Effector memory CD8-positive, alpha-beta T cell (primary cell): Measurements from ENCODE around the gene ANKRD11.
"Not testable (repeated sequence)": the region's sequence is repeated elsewhere in the genome, so short reads cannot be mapped to it uniquely, and the experiment has no call there.

Experiments used
- ATAC-seq: fragments of 150-1000 bp; cut with Tn5 transposase; replicated peaks from 2 replicates; pipeline ENCODE4 v1.10.0; 2021; ENCODE audit warnings: mild to moderate bottlenecking, moderate library complexity
- DNase-seq, 3 experiments: peaks; one replicate each; pipeline ENCODE4 v3.0.0; 2021
- H3K27ac Mint-ChIP-seq, 2 donors: one replicate each; pipeline ENCODE4 v1.8.0; 2022; ENCODE audit warnings: mild to moderate bottlenecking in 2 of 2, mixed read lengths in 2 of 2, moderate library complexity in 2 of 2
- H3K27me3 Mint-ChIP-seq, 2 donors: one replicate each; pipeline ENCODE4 v1.8.0; 2022; ENCODE audit warnings: mixed read lengths in 2 of 2
- H3K36me3 Mint-ChIP-seq: one replicate; pipeline ENCODE4 v1.8.0; 2022; ENCODE audit warnings: mild to moderate bottlenecking, moderate library complexity, mixed read lengths; ENCODE audit not compliant: insufficient read depth
- H3K4me1 Mint-ChIP-seq, 2 donors: one replicate each; pipeline ENCODE4 v1.8.0; 2022; ENCODE audit warnings: low read depth in 2 of 2, mixed read lengths in 2 of 2
- H3K4me3 Mint-ChIP-seq, 2 donors: one replicate each; pipeline ENCODE4 v1.8.0; 2022; ENCODE audit warnings: mild to moderate bottlenecking in 2 of 2, mixed read lengths in 2 of 2, moderate library complexity in 2 of 2
- H3K9me3 Mint-ChIP-seq, 2 donors: one replicate each; pipeline ENCODE4 v1.8.0; 2022; ENCODE audit warnings: mixed read lengths in 2 of 2

ANKRD11 gene

GRCh38 chr16:89482817-89483205, 7.5 kb downstream of the ANKRD11 start:
- Mint-ChIP-seq H3K9me3 (no peaks in the 10 kb centered on the region), H3K4me3 (peak overlapping the region; percentile 83 to 87), H3K27ac (peak overlapping the region; percentile 83 to 84), H3K36me3 (peaks cover 45% of the 10 kb centered on the region), H3K27me3 (no peaks in the 10 kb centered on the region), H3K4me1 (peaks cover 80 to 83% of the 10 kb centered on the region in 2 donors)
- DNase-seq = no peak
- ATAC-seq = no peak

GRCh38 chr16:89482150-89482816, 8.1 kb downstream of the ANKRD11 start:
- no peaks in the 10 kb centered on the region for H3K9me3 Mint-ChIP-seq
- no peak for ATAC-seq
- no peaks in the 10 kb centered on the region for H3K27me3 Mint-ChIP-seq
- H3K4me1 Mint-ChIP-seq = peaks cover 80 to 82% of the 10 kb centered on the region in 2 donors
- peak overlapping the region; percentile 83 to 84 for H3K27ac Mint-ChIP-seq
- no peak for DNase-seq
- peaks cover 45% of the 10 kb centered on the region for H3K36me3 Mint-ChIP-seq
- peak overlapping the region; percentile 83 to 87 for H3K4me3 Mint-ChIP-seq

GRCh38 chr16:89481356-89481955, 8.9 kb downstream of the ANKRD11 start:
- Mint-ChIP-seq H3K27ac (peak overlapping the region; percentile 83 to 84), H3K27me3 (no peaks in the 10 kb centered on the region), H3K4me1 (peaks cover 83 to 84% of the 10 kb centered on the region in 2 donors), H3K4me3 (peak overlapping the region; percentile 83 to 87), H3K9me3 (no peaks in the 10 kb centered on the region), H3K36me3 (peaks cover 49% of the 10 kb centered on the region)
- ATAC-seq = no peak
- no peak for DNase-seq

GRCh38 chr16:89478576-89479221, 11.7 kb downstream of the ANKRD11 start:
- H3K36me3 Mint-ChIP-seq = peaks cover 51% of the 10 kb centered on the region
- no peaks in the 10 kb centered on the region for H3K27me3 Mint-ChIP-seq
- H3K4me1 Mint-ChIP-seq = peaks cover 83 to 84% of the 10 kb centered on the region in 2 donors
- peak overlapping the region; percentile 64 to 87 for H3K27ac Mint-ChIP-seq
- ATAC-seq = no peak
- H3K9me3 Mint-ChIP-seq = no peaks in the 10 kb centered on the region
- H3K4me3 Mint-ChIP-seq = peak overlapping the region; percentile 74
- DNase-seq = no peak

- Mint-ChIP-seq H3K4me3 (peak overlapping the region; percentile 74 to 76), H3K9me3 (no peaks in the 10 kb centered on the region), H3K36me3 (peaks cover 53% of the 10 kb centered on the region), H3K4me1 (peaks cover 85 to 86% of the 10 kb centered on the region in 2 donors), H3K27me3 (no peaks in the 10 kb centered on the region), H3K27ac (peak overlapping the region; percentile 2 to 60)
- ATAC-seq = peak; percentile 21
- no peak for DNase-seq
Observed at GRCh38 chr16:89476811-89477261, 13.5 kb downstream of the ANKRD11 start.

GRCh38 chr16:89476379-89476778, 14.0 kb downstream of the ANKRD11 start:
- H3K27me3 Mint-ChIP-seq = no peaks in the 10 kb centered on the region
- peak; percentile 41 for ATAC-seq

GRCh38 chr16:89475144-89475543, 15.2 kb downstream of the ANKRD11 start:
- ATAC-seq = no peak

More at GRCh38 chr16:89476379-89476778, 14.0 kb downstream of the ANKRD11 start:
- no peak for DNase-seq
- peaks cover 48% of the 10 kb centered on the region for H3K36me3 Mint-ChIP-seq
- H3K4me1 Mint-ChIP-seq = peaks cover 84 to 86% of the 10 kb centered on the region in 2 donors
- peak overlapping the region; percentile 2 to 60 for H3K27ac Mint-ChIP-seq
- H3K9me3 Mint-ChIP-seq = no peaks in the 10 kb centered on the region
- peak overlapping the region; percentile 74 to 76 for H3K4me3 Mint-ChIP-seq

GRCh38 chr16:89473791-89474414, 16.5 kb downstream of the ANKRD11 start:
- Mint-ChIP-seq H3K36me3 (peaks cover 40% of the 10 kb centered on the region), H3K4me3 (peak overlapping the region; percentile 76 to 80), H3K27ac (peak overlapping the region; percentile 42 to 77), H3K4me1 (peaks cover 82 to 84% of the 10 kb centered on the region in 2 donors), H3K27me3 (no peaks in the 10 kb centered on the region), H3K9me3 (no peaks in the 10 kb centered on the region)
- ATAC-seq (peak; percentile 45), DNase-seq (no peak)

More at GRCh38 chr16:89475144-89475543, 15.2 kb downstream of the ANKRD11 start:
- Mint-ChIP-seq H3K4me1 (peaks cover 83 to 84% of the 10 kb centered on the region in 2 donors), H3K9me3 (no peaks in the 10 kb centered on the region), H3K36me3 (peaks cover 42% of the 10 kb centered on the region), H3K4me3 (peak overlapping the region; percentile 74 to 76), H3K27me3 (no peaks in the 10 kb centered on the region), H3K27ac (peak overlapping the region in 1 of 2 donors; percentile 72)
- no peak for DNase-seq

- ATAC-seq (no peak), DNase-seq (no peak)
- H3K27me3 Mint-ChIP-seq = no peaks in the 10 kb centered on the region
- H3K4me1 Mint-ChIP-seq = peaks cover 75 to 78% of the 10 kb centered on the region in 2 donors
- peak overlapping the region; percentile 67 to 68 for H3K27ac Mint-ChIP-seq
- peak overlapping the region; percentile 76 to 80 for H3K4me3 Mint-ChIP-seq
- H3K9me3 Mint-ChIP-seq = no peaks in the 10 kb centered on the region
- peaks cover 44% of the 10 kb centered on the region for H3K36me3 Mint-ChIP-seq
Observed at GRCh38 chr16:89473136-89473712, 17.1 kb downstream of the ANKRD11 start.

- H3K27ac Mint-ChIP-seq = peak overlapping the region; percentile 67 to 68
- H3K4me3 Mint-ChIP-seq = peak overlapping the region; percentile 76 to 80
- H3K27me3 Mint-ChIP-seq = no peaks in the 10 kb centered on the region
- DNase-seq = peak in 1 of 3 experiments; percentile 17
- H3K9me3 Mint-ChIP-seq = no peaks in the 10 kb centered on the region
- peaks cover 49% of the 10 kb centered on the region for H3K36me3 Mint-ChIP-seq
- peak; percentile 63 for ATAC-seq
- H3K4me1 Mint-ChIP-seq = peaks cover 75 to 79% of the 10 kb centered on the region in 2 donors
Observed at GRCh38 chr16:89472711-89473075, 17.7 kb downstream of the ANKRD11 start.

- no peak for DNase-seq
Observed at GRCh38 chr16:89467382-89467781, 23.0 kb downstream of the ANKRD11 start.

GRCh38 chr16:89466920-89467319, 23.4 kb downstream of the ANKRD11 start:
- Mint-ChIP-seq H3K27me3 (no peaks in the 10 kb centered on the region), H3K9me3 (no peaks in the 10 kb centered on the region), H3K27ac (peak overlapping the region in 1 of 2 donors; percentile 62), H3K36me3 (peaks cover 43% of the 10 kb centered on the region), H3K4me1 (peaks cover 54 to 59% of the 10 kb centered on the region in 2 donors), H3K4me3 (peak overlapping the region in 1 of 2 donors; percentile 36)
- ATAC-seq = no peak
- no peak for DNase-seq

More at GRCh38 chr16:89467382-89467781, 23.0 kb downstream of the ANKRD11 start:
- peak; percentile 34 for ATAC-seq
- Mint-ChIP-seq H3K4me1 (peaks cover 57 to 61% of the 10 kb centered on the region in 2 donors), H3K9me3 (no peaks in the 10 kb centered on the region), H3K4me3 (peak overlapping the region; percentile 38 to 62), H3K27ac (peak overlapping the region; percentile 49 to 62), H3K27me3 (no peaks in the 10 kb centered on the region), H3K36me3 (peaks cover 40% of the 10 kb centered on the region)

GRCh38 chr16:89463312-89463711, 27.0 kb downstream of the ANKRD11 start:
- not testable (repeated sequence) for H3K27me3 Mint-ChIP-seq, H3K27ac Mint-ChIP-seq, H3K9me3 Mint-ChIP-seq, DNase-seq, ATAC-seq, H3K4me3 Mint-ChIP-seq
- peaks cover 58 to 63% of the 10 kb centered on the region in 2 donors for H3K4me1 Mint-ChIP-seq
- H3K36me3 Mint-ChIP-seq = peaks cover 58% of the 10 kb centered on the region
